Mesenchymal stem cell (in vitro differentiated cells and primary cell): ENCODE measurements around the gene CLEC16A.

Source experiments
- DNase-seq: peaks from one replicate; pipeline ENCODE4 v3.0.0-alpha.2; 2013
- H2AFZ ChIP-seq: one replicate; pipeline ENCODE4 v1.6.1; 2013; ENCODE audit warnings: low read depth, mild to moderate bottlenecking, control low read depth, inconsistent platforms, low read length, moderate library complexity
- H2AK5ac ChIP-seq: 2 replicates; pipeline ENCODE4 v1.6.1; 2013; ENCODE audit warnings: low read length, moderate library complexity, mild to moderate bottlenecking, inconsistent platforms; ENCODE audit not compliant: severe bottlenecking
- H2BK120ac ChIP-seq: one replicate; pipeline ENCODE4 v1.6.1; 2013; ENCODE audit warnings: low read depth, mild to moderate bottlenecking, inconsistent platforms, low read length, moderate library complexity
- H2BK12ac ChIP-seq, 2 experiments: one replicate each; pipeline ENCODE4 v1.6.1; 2013; ENCODE audit warnings: inconsistent platforms in 2 of 2, low read length in 2 of 2, mild to moderate bottlenecking in 2 of 2, moderate library complexity in 2 of 2, control low read depth in 1 of 2
- H2BK15ac ChIP-seq: one replicate; pipeline ENCODE4 v1.6.1; 2013; ENCODE audit warnings: mild to moderate bottlenecking, low read depth, inconsistent platforms; ENCODE audit not compliant: poor library complexity, severe bottlenecking
- H2BK5ac ChIP-seq: 2 replicates; pipeline ENCODE4 v1.6.1; 2013; ENCODE audit warnings: low read depth, mild to moderate bottlenecking, low read length, control low read depth, inconsistent platforms; ENCODE audit not compliant: poor library complexity, severe bottlenecking
- H3K14ac ChIP-seq, 2 experiments: one replicate each; pipeline ENCODE4 v1.6.1; 2013; ENCODE audit warnings: inconsistent platforms in 2 of 2, low read length in 2 of 2, control low read depth in 1 of 2, mild to moderate bottlenecking in 1 of 2, moderate library complexity in 1 of 2
- H3K18ac ChIP-seq, 2 experiments: one replicate each; pipeline ENCODE4 v1.6.1; 2013; ENCODE audit warnings: inconsistent platforms in 2 of 2, low read length in 2 of 2, control low read depth in 1 of 2, low read depth in 1 of 2, mild to moderate bottlenecking in 1 of 2
- H3K23ac ChIP-seq, 2 experiments: one replicate each; pipeline ENCODE4 v1.6.1; 2013; ENCODE audit warnings: inconsistent platforms in 2 of 2, low read length in 2 of 2, mild to moderate bottlenecking in 2 of 2, moderate library complexity in 2 of 2, control low read depth in 1 of 2
- H3K27ac ChIP-seq: 2 replicates; pipeline ENCODE4 v1.5.1; 2013; ENCODE audit warnings: mild to moderate bottlenecking, moderate library complexity, low read length, control low read depth, inconsistent platforms; ENCODE audit not compliant: poor library complexity, severe bottlenecking
- H3K27me3 ChIP-seq, 2 experiments: 2 replicates each; pipeline versions ENCODE4 v1.6.1 to v1.7.0; 2013; ENCODE audit warnings: low read length in 2 of 2, mild to moderate bottlenecking in 2 of 2, moderate library complexity in 2 of 2, control low read depth in 1 of 2, inconsistent platforms in 1 of 2; ENCODE audit not compliant: control insufficient read depth in 1 of 2, insufficient read depth in 1 of 2
- H3K36me3 ChIP-seq, 2 experiments: 2 replicates each; pipeline versions ENCODE4 v1.6.1 to v1.7.0; 2013; ENCODE audit warnings: low read length in 2 of 2, control low read depth in 1 of 2, inconsistent platforms in 1 of 2, low read depth in 1 of 2, mild to moderate bottlenecking in 1 of 2; ENCODE audit not compliant: insufficient read depth in 2 of 2, control insufficient read depth in 1 of 2
- H3K4ac ChIP-seq, 2 experiments: one replicate each; pipeline ENCODE4 v1.6.1; 2013; ENCODE audit warnings: inconsistent platforms in 2 of 2, low read length in 2 of 2, mild to moderate bottlenecking in 2 of 2, moderate library complexity in 2 of 2, control low read depth in 1 of 2, low read depth in 1 of 2
- H3K4me1 ChIP-seq: 2 replicates; pipeline ENCODE4 v1.6.1; 2013; ENCODE audit warnings: low read depth, low read length, control low read depth; ENCODE audit not compliant: control insufficient read depth, insufficient read depth
- H3K4me2 ChIP-seq: 2 replicates; pipeline ENCODE4 v1.6.1; 2013; ENCODE audit warnings: low read length, mild to moderate bottlenecking, inconsistent platforms; ENCODE audit not compliant: poor library complexity, severe bottlenecking
- H3K4me3 ChIP-seq, 2 experiments: 2 replicates each; pipeline versions ENCODE4 v1.5.1 to v1.7.0; 2013; ENCODE audit warnings: low read length in 2 of 2, mild to moderate bottlenecking in 2 of 2, control low read depth in 1 of 2, low read depth in 1 of 2; ENCODE audit not compliant: insufficient read depth in 1 of 2
- H3K79me1 ChIP-seq: replicated peaks from 2 replicates; pipeline ENCODE4 v1.6.1; 2013; ENCODE audit warnings: mild to moderate bottlenecking, control low read depth, low read length, inconsistent platforms; ENCODE audit not compliant: poor library complexity, severe bottlenecking
- H3K9ac ChIP-seq: 2 replicates; pipeline ENCODE4 v1.7.0; 2013; ENCODE audit warnings: mild to moderate bottlenecking, low read length, moderate library complexity
- H3K9me3 ChIP-seq: 2 replicates; pipeline ENCODE4 v1.7.0; 2013; ENCODE audit warnings: mild to moderate bottlenecking, low read length; ENCODE audit not compliant: control insufficient read depth
- H4K8ac ChIP-seq: one replicate; pipeline ENCODE4 v1.6.1; 2013; ENCODE audit warnings: inconsistent platforms, mild to moderate bottlenecking, low read length, moderate library complexity
- H4K91ac ChIP-seq: one replicate; pipeline ENCODE4 v1.6.1; 2013; ENCODE audit warnings: mild to moderate bottlenecking, low read length, inconsistent platforms
- WGBS: methylation state at CpG from one replicate; pipeline ENCODE4 v1.1.7; 2013; ENCODE audit warnings: mixed read lengths; 5-methylcytosine and 5-hydroxymethylcytosine counted together

CLEC16A gene

DNA sequence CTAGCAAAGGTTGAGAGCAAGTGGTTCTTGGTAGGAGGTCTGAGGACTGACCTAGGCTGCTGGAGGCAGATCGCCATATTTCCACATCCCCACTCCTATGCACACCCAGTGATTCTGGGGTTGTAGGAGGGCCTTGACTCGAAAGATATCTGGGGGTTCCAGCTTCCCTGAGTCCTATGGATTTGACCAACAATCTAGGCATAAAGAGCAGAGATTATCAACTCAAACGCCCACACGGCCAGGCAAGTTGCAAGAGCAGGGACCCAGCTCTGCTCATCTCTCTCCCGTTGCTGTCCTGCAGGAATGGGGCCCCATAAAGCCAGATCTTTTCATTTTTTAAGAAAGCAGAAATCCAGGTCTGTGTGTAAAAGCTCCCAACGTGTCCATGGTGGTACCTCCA, 217.1 kb downstream of the CLEC16A start:
- no peak overlapping the region for H3K27ac ChIP-seq
- H2BK15ac ChIP-seq: no peak overlapping the region
- H3K4ac ChIP-seq: no peak overlapping the region
- no peak for DNase-seq
- no peak overlapping the region for H2BK120ac ChIP-seq
- H3K4me2 ChIP-seq: no peak overlapping the region
- H3K4me1 ChIP-seq: peaks cover 17% of the 10 kb centered on the region
- no peak overlapping the region for H4K91ac ChIP-seq
- peaks cover 2 to 21% of the 10 kb centered on the region in 2 experiments for H3K36me3 ChIP-seq
- H2BK5ac ChIP-seq: no peak overlapping the region
- no peak overlapping the region for H3K14ac ChIP-seq
- H2AK5ac ChIP-seq: no peak overlapping the region
- 90% methylated on average over 5 of the region's 6 CpGs for WGBS
- peak overlapping the region in 1 of 2 experiments; percentile 48 for H3K23ac ChIP-seq
- no peak overlapping the region for H2BK12ac ChIP-seq
- H3K27me3 ChIP-seq: no peaks in the 10 kb centered on the region
- H3K9me3 ChIP-seq: peaks cover 5% of the 10 kb centered on the region
- H2AFZ ChIP-seq: no peak overlapping the region
- H3K18ac ChIP-seq: no peak overlapping the region
- H4K8ac ChIP-seq: no peak overlapping the region
- no peak overlapping the region for H3K4me3 ChIP-seq
- peaks cover 8% of the 10 kb centered on the region for H3K79me1 ChIP-seq
- no peak overlapping the region for H3K9ac ChIP-seq

DNA sequence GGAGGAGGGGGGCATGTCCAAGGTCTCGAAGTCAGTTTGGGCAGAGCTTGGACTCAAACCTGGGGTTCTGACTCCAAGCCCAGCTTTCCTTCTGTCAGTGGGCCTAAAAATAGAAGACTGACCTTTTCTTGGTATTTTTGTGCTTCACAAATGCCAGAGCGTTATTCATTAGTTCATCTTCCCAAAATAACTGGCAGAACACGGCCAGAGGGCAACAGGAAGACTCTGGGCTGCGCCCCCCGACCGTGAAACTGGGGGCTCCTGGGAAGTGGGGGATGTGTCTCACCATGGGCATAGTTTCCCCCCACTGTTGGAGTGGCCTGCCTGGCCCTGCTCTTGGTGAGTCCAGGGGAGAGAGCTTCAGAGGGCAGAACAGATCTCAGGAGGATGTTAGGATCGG, 217.6 kb downstream of the CLEC16A start:
- peak overlapping the region; percentile 49 to 88 for H2BK12ac ChIP-seq
- H3K4me3 ChIP-seq: no peak overlapping the region
- no peak overlapping the region for H3K4me2 ChIP-seq
- no peak overlapping the region for H2AFZ ChIP-seq
- H3K18ac ChIP-seq: peak overlapping the region in 1 of 2 experiments; percentile 54
- no peak overlapping the region for H2AK5ac ChIP-seq
- no peaks in the 10 kb centered on the region for H3K27me3 ChIP-seq
- H3K79me1 ChIP-seq: peaks cover 8% of the 10 kb centered on the region
- peaks cover 8 to 26% of the 10 kb centered on the region in 2 experiments for H3K36me3 ChIP-seq
- H3K9me3 ChIP-seq: peaks cover 5% of the 10 kb centered on the region
- no peak overlapping the region for H3K23ac ChIP-seq
- peak overlapping the region; percentile 19 for H4K8ac ChIP-seq
- H3K14ac ChIP-seq: peak overlapping the region in 1 of 2 experiments; percentile 26
- no peak overlapping the region for H2BK15ac ChIP-seq
- DNase-seq: no peak
- H4K91ac ChIP-seq: no peak overlapping the region
- WGBS: 49% methylated on average over 6 of the region's 7 CpGs
- H3K27ac ChIP-seq: no peak overlapping the region
- no peak overlapping the region for H2BK120ac ChIP-seq
- H2BK5ac ChIP-seq: no peak overlapping the region
- H3K4ac ChIP-seq: peak overlapping the region in 1 of 2 experiments; percentile 46
- H3K4me1 ChIP-seq: peaks cover 17% of the 10 kb centered on the region
- no peak overlapping the region for H3K9ac ChIP-seq

DNA sequence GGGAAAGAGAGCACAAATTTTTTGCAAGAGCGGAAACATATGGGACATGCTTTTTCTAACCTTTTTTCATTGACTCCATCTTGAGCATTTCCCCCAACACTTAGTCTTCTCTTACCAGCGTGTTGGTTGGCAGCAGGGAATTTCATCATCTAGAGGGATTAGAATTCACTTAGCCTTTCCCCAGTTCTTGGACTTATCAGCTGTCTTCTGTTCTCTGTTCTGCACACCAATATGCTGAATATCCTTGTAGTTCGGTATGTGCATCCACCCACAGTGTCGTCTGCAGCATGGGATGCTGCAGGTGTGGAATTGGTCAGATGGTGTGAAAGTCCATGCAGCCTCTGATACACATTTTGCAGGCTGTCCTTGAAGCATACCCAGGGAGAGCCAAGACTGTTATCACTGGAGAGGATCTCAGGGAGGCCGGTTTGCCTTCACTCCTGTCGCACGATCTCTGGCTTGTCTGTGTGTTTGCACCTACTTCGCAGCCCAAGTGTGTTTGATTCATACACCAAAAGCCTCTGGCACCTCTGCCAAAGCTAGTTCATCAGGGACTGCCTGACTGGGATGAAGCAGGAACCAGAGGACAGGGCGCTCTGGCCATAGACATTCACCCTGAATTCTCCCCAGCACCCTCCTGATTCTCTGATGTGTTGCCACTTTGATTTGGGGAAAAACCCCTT, 218.4 kb downstream of the CLEC16A start:
- Histone ChIP-seq H3K18ac (no peak overlapping the region), H4K91ac (no peak overlapping the region), H3K9ac (no peak overlapping the region), H3K79me1 (peaks cover 7% of the 10 kb centered on the region), H2BK120ac (no peak overlapping the region), H3K27ac (no peak overlapping the region), H2BK5ac (no peak overlapping the region), H3K36me3 (peaks cover 15 to 34% of the 10 kb centered on the region in 2 experiments), H2BK15ac (no peak overlapping the region), H3K4me3 (no peak overlapping the region), H2AK5ac (no peak overlapping the region), H3K9me3 (peaks cover 5% of the 10 kb centered on the region), H3K14ac (no peak overlapping the region), H3K27me3 (no peaks in the 10 kb centered on the region), H3K23ac (no peak overlapping the region), H3K4me1 (peaks cover 15% of the 10 kb centered on the region), H2AFZ (no peak overlapping the region), H4K8ac (no peak overlapping the region), H2BK12ac (peak overlapping the region in 1 of 2 experiments; percentile 9), H3K4me2 (no peak overlapping the region), H3K4ac (no peak overlapping the region)
- DNase-seq: no peak
- 74% methylated on average over 7 of the region's 9 CpGs for WGBS

DNA sequence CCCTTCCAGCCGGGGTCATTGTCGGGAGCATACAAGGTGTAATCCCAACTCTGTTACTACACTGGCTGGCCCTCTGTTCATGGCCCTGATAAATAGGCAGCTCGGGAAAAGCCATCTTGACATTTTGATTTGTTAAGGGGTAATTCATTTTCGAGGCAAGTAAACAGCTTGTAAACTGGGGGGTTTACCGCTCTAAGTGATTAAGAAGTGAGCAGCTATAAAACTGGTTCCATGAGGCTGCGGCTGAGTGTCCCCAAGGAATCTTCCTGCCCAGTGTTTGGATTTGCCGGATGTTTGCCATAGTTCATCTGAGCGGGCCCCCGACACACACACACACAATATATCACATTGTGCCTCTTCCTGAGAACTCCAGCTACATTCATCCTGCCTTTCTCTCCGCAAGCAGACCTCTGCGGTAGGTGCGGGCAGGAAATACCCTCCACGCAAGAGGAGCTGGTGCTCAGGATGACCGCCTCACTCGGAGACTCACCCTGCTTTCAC, 219.4 kb downstream of the CLEC16A start:
- WGBS: 3% methylated on average over 15 of the region's 15 CpGs
- peak overlapping the region in 1 of 2 experiments; percentile 8 for H2BK12ac ChIP-seq
- H3K23ac ChIP-seq: no peak overlapping the region

More for the DNA sequence above, 219.4 kb downstream of the CLEC16A start:
- no peak overlapping the region for H2BK15ac ChIP-seq
- peaks cover 4% of the 10 kb centered on the region for H3K79me1 ChIP-seq
- no peak overlapping the region for H3K14ac ChIP-seq
- H4K8ac ChIP-seq: no peak overlapping the region
- no peak overlapping the region for H3K27ac ChIP-seq
- H2AFZ ChIP-seq: no peak overlapping the region
- H3K18ac ChIP-seq: peak overlapping the region; percentile 68 to 81
- no peak overlapping the region for H3K4me3 ChIP-seq
- H3K4me1 ChIP-seq: peaks cover 15% of the 10 kb centered on the region
- H3K9me3 ChIP-seq: peaks cover 5% of the 10 kb centered on the region
- peaks cover 18 to 44% of the 10 kb centered on the region in 2 experiments for H3K36me3 ChIP-seq
- no peaks in the 10 kb centered on the region for H3K27me3 ChIP-seq
- no peak overlapping the region for H4K91ac ChIP-seq
- no peak overlapping the region for H3K4ac ChIP-seq
- peak; percentile 78 for DNase-seq
- H2AK5ac ChIP-seq: no peak overlapping the region
- no peak overlapping the region for H2BK5ac ChIP-seq
- no peak overlapping the region for H3K9ac ChIP-seq
- H3K4me2 ChIP-seq: peak overlapping the region; percentile 11
- H2BK120ac ChIP-seq: no peak overlapping the region
